Measurements from ENCODE around the gene PHF21A.

- TF ChIP-seq CTCF (conservative IDR thresholded peaks at IDR 0.05) (no peak), ZFX (IDR thresholded peaks at IDR 0.05) (no peak)
These were observed 85.2 kb downstream of the PHF21A start for GRCh38 chr11:46036009-46036408.
